H9 (cell line): ENCODE data around the gene KRT9. TPM values are rescaled to one million over a fixed set of nuclear protein-coding genes. Genes with fewer than 3 reads are reported as not detected.

ENCODE experiments used
- DNase-seq: peaks from one replicate; pipeline ENCODE4 v3.0.0-alpha.2; 2017
- H2AFZ ChIP-seq: one replicate; pipeline ENCODE4 v1.6.1; 2013; ENCODE audit warnings: mild to moderate bottlenecking, low read length, control low read depth, moderate library complexity
- H2AK5ac ChIP-seq: 2 replicates; pipeline ENCODE4 v1.6.1; 2013; ENCODE audit warnings: low read length, control low read depth, mixed read lengths; ENCODE audit not compliant: insufficient read length
- H2BK120ac ChIP-seq: one replicate; pipeline ENCODE4 v1.6.1; 2013; ENCODE audit warnings: low read depth, mild to moderate bottlenecking, low read length, control low read depth, inconsistent platforms; ENCODE audit not compliant: poor library complexity, severe bottlenecking
- H2BK12ac ChIP-seq: 2 replicates; pipeline ENCODE4 v1.6.1; 2013; ENCODE audit warnings: low read length, control low read depth, mixed read lengths, low read depth; ENCODE audit not compliant: insufficient read length
- H2BK15ac ChIP-seq: 2 replicates; pipeline ENCODE4 v1.6.1; 2013; ENCODE audit warnings: low read depth, low read length, control low read depth
- H2BK20ac ChIP-seq: one replicate; pipeline ENCODE4 v1.6.1; 2013; ENCODE audit warnings: low read depth, mild to moderate bottlenecking, low read length, control low read depth, inconsistent platforms; ENCODE audit not compliant: poor library complexity, severe bottlenecking
- H2BK5ac ChIP-seq: 2 replicates; pipeline ENCODE4 v1.6.1; 2013; ENCODE audit warnings: low read length, control low read depth, mixed read lengths; ENCODE audit not compliant: insufficient read length
- H3K14ac ChIP-seq: 2 replicates; pipeline ENCODE4 v1.6.1; 2013; ENCODE audit warnings: low read length, control low read depth; ENCODE audit not compliant: insufficient read depth
- H3K18ac ChIP-seq: 2 replicates; pipeline ENCODE4 v1.6.1; 2013; ENCODE audit warnings: low read depth, mild to moderate bottlenecking, mixed read lengths, low read length, control low read depth; ENCODE audit not compliant: insufficient read length
- H3K23ac ChIP-seq: 2 replicates; pipeline ENCODE4 v1.6.1; 2013; ENCODE audit warnings: low read length, control low read depth, mixed read lengths, low read depth; ENCODE audit not compliant: insufficient read length
- H3K23me2 ChIP-seq: 2 replicates; pipeline ENCODE4 v1.6.1; 2013; ENCODE audit warnings: low read depth, mild to moderate bottlenecking, mixed read lengths, low read length, control low read depth; ENCODE audit not compliant: insufficient read length, poor library complexity, severe bottlenecking
- H3K27ac ChIP-seq: 2 replicates; pipeline ENCODE4 v1.5.1; 2013; ENCODE audit warnings: low read length, control low read depth, mixed read lengths, low read depth; ENCODE audit not compliant: insufficient read length
- H3K27me3 ChIP-seq: 2 replicates; pipeline ENCODE4 v1.6.1; 2013; ENCODE audit warnings: low read length, control low read depth, inconsistent platforms; ENCODE audit not compliant: insufficient read depth
- H3K4ac ChIP-seq: 2 replicates; pipeline ENCODE4 v1.6.1; 2013; ENCODE audit warnings: low read depth, mild to moderate bottlenecking, control low read depth, inconsistent platforms, low read length, moderate library complexity
- H3K4me1 ChIP-seq: 2 replicates; pipeline ENCODE4 v1.6.1; 2013; ENCODE audit warnings: low read length, control low read depth, inconsistent platforms; ENCODE audit not compliant: insufficient read depth
- H3K4me2 ChIP-seq: 2 replicates; pipeline ENCODE4 v1.6.1; 2013; ENCODE audit warnings: low read length, control low read depth, mixed read lengths; ENCODE audit not compliant: insufficient read length, insufficient read depth
- H3K56ac ChIP-seq: 2 replicates; pipeline ENCODE4 v1.6.1; 2013; ENCODE audit warnings: low read depth, mild to moderate bottlenecking, mixed read lengths, low read length, control low read depth; ENCODE audit not compliant: insufficient read length
- H3K79me1 ChIP-seq: 2 replicates; pipeline ENCODE4 v1.6.1; 2013; ENCODE audit warnings: low read depth, mild to moderate bottlenecking, moderate library complexity, low read length, control low read depth, inconsistent platforms; ENCODE audit not compliant: insufficient read depth, poor library complexity, severe bottlenecking
- H3K79me2 ChIP-seq: 2 replicates; pipeline ENCODE4 v1.6.1; 2013; ENCODE audit warnings: low read length, control low read depth, inconsistent platforms; ENCODE audit not compliant: insufficient read depth
- H3K9ac ChIP-seq: 2 replicates; pipeline ENCODE4 v1.6.1; 2013; ENCODE audit warnings: low read length, control low read depth, mixed read lengths; ENCODE audit not compliant: insufficient read length; ENCODE audit errors: extremely low read depth
- H3K9me3 ChIP-seq: one replicate; pipeline ENCODE4 v1.6.1; 2013; ENCODE audit warnings: low read depth, low read length, inconsistent platforms; ENCODE audit not compliant: control insufficient read depth
- H3T11ph ChIP-seq: one replicate; pipeline ENCODE4 v1.6.1; 2013; ENCODE audit warnings: mild to moderate bottlenecking, low read length, control low read depth, inconsistent platforms
- H4K20me1 ChIP-seq: one replicate; pipeline ENCODE4 v1.6.1; 2013; ENCODE audit not compliant: control insufficient read depth, insufficient read length, insufficient read depth
- H4K5ac ChIP-seq: 2 replicates; pipeline ENCODE4 v1.6.1; 2013; ENCODE audit warnings: low read depth, mild to moderate bottlenecking, mixed read lengths, low read length, control low read depth; ENCODE audit not compliant: insufficient read length
- H4K8ac ChIP-seq: replicated peaks from 2 replicates; pipeline ENCODE4 v1.6.1; 2013; ENCODE audit warnings: low read length, control low read depth, mixed read lengths, low read depth; ENCODE audit not compliant: insufficient read length
- H4K91ac ChIP-seq: 2 replicates; pipeline ENCODE4 v1.6.1; 2013; ENCODE audit warnings: low read depth, mild to moderate bottlenecking, moderate library complexity, mixed read lengths, low read length, control low read depth; ENCODE audit not compliant: insufficient read length
- H3K27ac Mint-ChIP-seq, 3 experiments: 2 replicates in 2 of 3; 3 replicates in 1 of 3; pipeline ENCODE4 v1.8.0; 2020 to 2021; ENCODE audit warnings: mixed read lengths in 3 of 3, mild to moderate bottlenecking in 1 of 3, moderate library complexity in 1 of 3
- H3K27me3 Mint-ChIP-seq: 2 replicates; pipeline ENCODE4 v1.8.0; 2021; ENCODE audit warnings: low read depth, mild to moderate bottlenecking, moderate library complexity, mixed read lengths
- H3K36me3 Mint-ChIP-seq, 3 experiments: 2 replicates in 2 of 3; 3 replicates in 1 of 3; pipeline ENCODE4 v1.8.0; 2020 to 2021; ENCODE audit warnings: low read depth in 3 of 3, mixed read lengths in 3 of 3; ENCODE audit not compliant: insufficient read depth in 1 of 3
- H3K4me1 Mint-ChIP-seq, 2 experiments: 2 replicates each; pipeline ENCODE4 v1.8.0; 2020; ENCODE audit warnings: mixed read lengths in 2 of 2
- H3K4me3 Mint-ChIP-seq, 2 experiments: 2 replicates in 1 of 2; 3 replicates in 1 of 2; pipeline ENCODE4 v1.8.0; 2020 to 2021; ENCODE audit warnings: mild to moderate bottlenecking in 2 of 2, mixed read lengths in 2 of 2, moderate library complexity in 1 of 2
- H3K9me3 Mint-ChIP-seq, 2 experiments: 2 replicates in 1 of 2; 3 replicates in 1 of 2; pipeline ENCODE4 v1.8.0; 2020; ENCODE audit warnings: mild to moderate bottlenecking in 2 of 2, mixed read lengths in 2 of 2, moderate library complexity in 1 of 2
- CTCF ChIP-seq: fragments of 200-600 bp; sonication (generic); conservative IDR thresholded peaks from 3 replicates; pipeline ENCODE4 v1.8.0; 2021; ENCODE audit warnings: antibody characterized with exemption, mild to moderate bottlenecking
- WGBS: extraction: QIAGEN DNeasy Blood & Tissue Kit; methylation state at CpG from one replicate; pipeline ENCODE4 v1.1.7; 2013; ENCODE audit warnings: missing lambda C conversion rate, low lambda C conversion rate, mixed read lengths; ENCODE audit not compliant: insufficient read length; ENCODE audit errors: extremely low coverage; 5-methylcytosine and 5-hydroxymethylcytosine counted together
- total RNA-seq: library from RNA; stranded (reverse); gene quantifications from 2 replicates; pipeline ENCODE4 v1.2.1, GENCODE V29; 2021

Gene KRT9
- total RNA-seq, 1 experiment from 2014 or later, result not detected

GRCh38 chr17:41561554-41561953 lies 10.3 kb downstream of the KRT9 start:
- H2BK12ac ChIP-seq, result no peak overlapping the region
- H3K9ac ChIP-seq, result no peak overlapping the region
- H3K4ac ChIP-seq, result no peak overlapping the region
- no peaks in the 10 kb centered on the region for H3K79me2 ChIP-seq
- H3K18ac ChIP-seq, result no peak overlapping the region
- Mint-ChIP-seq H3K27me3 (peaks cover 17% of the 10 kb centered on the region), H3K4me3 (no peak overlapping the region), H3K4me1 (peaks cover 6 to 8% of the 10 kb centered on the region in 2 experiments; a peak in 3 of 4 replicates), H3K36me3 (no peaks in the 10 kb centered on the region; a peak in 1 of 7 replicates), H3K9me3 (no peaks in the 10 kb centered on the region), H3K27ac (no peak overlapping the region)
- H3K27me3 ChIP-seq, result no peaks in the 10 kb centered on the region
- H3K9me3 ChIP-seq, result no peaks in the 10 kb centered on the region
- no peak overlapping the region for H2BK20ac ChIP-seq
- H3K23me2 ChIP-seq, result no peaks in the 10 kb centered on the region
- no peak overlapping the region for H3T11ph ChIP-seq
- H3K56ac ChIP-seq, result no peak overlapping the region
- H3K23ac ChIP-seq, result no peak overlapping the region
- WGBS, result no CpG with 5 or more reads among the region's 6 CpGs
- no peaks in the 10 kb centered on the region for H3K79me1 ChIP-seq
- H3K27ac ChIP-seq, result no peak overlapping the region
- no peak overlapping the region for H2BK120ac ChIP-seq
- no peak overlapping the region for H2BK15ac ChIP-seq
- no peak for TF ChIP-seq CTCF
- no peak overlapping the region for H4K8ac ChIP-seq
- H4K91ac ChIP-seq, result no peak overlapping the region
- no peak for DNase-seq
- H4K5ac ChIP-seq, result no peak overlapping the region
- H2AFZ ChIP-seq, result no peak overlapping the region
- no peak overlapping the region for H3K4me2 ChIP-seq
- no peak overlapping the region for H2BK5ac ChIP-seq
- no peaks in the 10 kb centered on the region for H4K20me1 ChIP-seq
- no peaks in the 10 kb centered on the region for H3K4me1 ChIP-seq
- no peak overlapping the region for H2AK5ac ChIP-seq
- no peak overlapping the region for H3K14ac ChIP-seq
